WI38 (cell line): ENCODE results near the gene RSPH1.

ENCODE experiments used
- H3K4me3 ChIP-seq: 2 replicates; pipeline ENCODE4 v1.5.1; 2011; ENCODE audit warnings: low read depth, mild to moderate bottlenecking, control low read depth, low read length
- CTCF ChIP-seq: IDR thresholded peaks from 2 replicates; pipeline ENCODE4 v1.5.1; 2012; ENCODE audit warnings: low read depth, mild to moderate bottlenecking, control low read depth, low read length

RSPH1 gene

DNA sequence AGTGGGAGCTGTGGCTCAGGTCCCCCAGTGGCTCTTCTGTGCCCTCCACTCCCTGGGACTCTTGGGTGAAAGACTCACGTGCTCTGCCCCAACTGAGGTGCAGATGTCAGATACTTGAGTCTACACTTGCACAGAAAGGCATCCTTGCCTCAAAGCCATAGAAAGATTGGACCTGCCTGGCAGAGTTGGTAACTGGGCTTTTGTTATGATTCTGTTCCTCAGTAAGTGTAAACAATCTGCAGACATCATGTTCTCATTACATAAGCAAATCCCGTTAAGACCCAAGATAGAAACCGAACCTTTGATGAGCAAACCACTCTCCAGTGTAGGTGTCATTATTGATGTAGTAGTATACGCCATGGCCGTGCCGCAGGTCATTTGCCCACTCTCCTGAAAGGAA lies 10.0 kb downstream of the RSPH1 start:
- no peak overlapping the region for H3K4me3 ChIP-seq

GRCh38 chr21:42484966-42485365 lies 11.1 kb downstream of the RSPH1 start:
- no peak for TF ChIP-seq CTCF
- H3K4me3 ChIP-seq = no peak overlapping the region

More for the DNA sequence above, 10.0 kb downstream of the RSPH1 start:
- TF ChIP-seq CTCF = no peak

DNA sequence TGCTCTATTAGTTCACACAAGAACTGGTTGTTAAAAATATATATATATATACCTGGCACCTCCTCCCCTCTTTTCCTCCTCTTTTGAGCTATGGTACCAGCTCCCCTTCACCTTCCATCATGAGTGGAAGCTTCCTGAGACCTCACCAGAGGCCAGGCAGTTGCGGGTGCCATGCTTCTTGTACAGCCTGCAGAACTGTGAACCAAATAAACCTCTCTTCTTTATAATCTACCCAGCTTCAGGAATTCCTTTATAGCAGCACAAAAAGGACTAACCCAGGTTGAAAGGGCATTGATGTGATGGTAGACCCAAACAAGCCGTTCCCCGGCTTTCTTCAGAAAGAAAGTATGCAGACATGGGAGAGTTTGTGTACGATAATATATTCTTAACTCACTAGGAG lies 14.9 kb downstream of the RSPH1 start:
- TF ChIP-seq CTCF = no peak
- no peak overlapping the region for H3K4me3 ChIP-seq

DNA sequence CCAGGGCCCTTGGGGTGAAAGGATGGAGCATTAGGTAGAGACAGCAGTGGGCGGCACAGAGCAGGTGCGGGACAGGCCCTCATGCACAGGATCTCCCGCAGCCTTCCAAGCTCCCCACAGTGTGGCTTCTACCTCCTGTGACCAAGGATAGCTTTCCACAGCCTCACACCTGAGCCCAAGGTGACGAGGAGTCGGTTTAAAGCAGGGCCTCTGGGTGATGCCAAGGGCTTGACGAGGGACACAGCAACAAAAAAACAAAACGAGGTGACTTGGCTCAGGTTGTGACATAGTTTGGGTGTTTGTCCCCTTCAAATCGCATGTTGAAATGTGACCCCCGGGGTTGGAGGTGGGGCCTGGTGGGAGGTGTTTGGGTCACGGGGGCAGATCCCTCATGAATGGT lies 15.3 kb downstream of the RSPH1 start:
- H3K4me3 ChIP-seq = no peak overlapping the region
- no peak for TF ChIP-seq CTCF

DNA sequence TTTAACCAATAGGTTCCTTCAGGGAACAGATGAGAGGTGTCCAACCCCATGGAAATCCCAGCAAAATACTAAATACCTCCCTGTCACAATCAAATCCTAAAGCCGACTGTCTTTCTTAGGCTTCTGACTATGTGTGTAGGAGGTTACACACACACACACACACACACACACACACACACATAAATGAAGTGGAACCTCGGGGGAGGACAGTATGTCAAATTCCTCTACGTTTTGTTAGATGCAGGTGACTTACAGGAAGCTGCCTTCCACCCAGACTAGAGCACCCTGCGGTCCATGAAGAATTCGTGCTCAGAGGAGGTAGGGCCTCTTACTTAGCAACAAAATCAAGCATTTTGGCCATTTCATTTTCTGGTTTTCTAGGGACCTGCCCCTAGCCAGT lies 16.4 kb downstream of the RSPH1 start:
- no peak overlapping the region for H3K4me3 ChIP-seq
- TF ChIP-seq CTCF = no peak

- TF ChIP-seq CTCF = no peak
- no peak overlapping the region for H3K4me3 ChIP-seq
These were observed 17.5 kb downstream of the RSPH1 start for GRCh38 chr21:42478504-42478903.

- TF ChIP-seq CTCF = no peak
These were observed 19.4 kb downstream of the RSPH1 start for GRCh38 chr21:42476388-42477331.

More at GRCh38 chr21:42476388-42477331, 19.4 kb downstream of the RSPH1 start:
- no peak overlapping the region for H3K4me3 ChIP-seq
